Thyroid gland (tissue), 4 donors: ENCODE measurements around the gene FHOD3. TPM values are rescaled to one million over a fixed set of nuclear protein-coding genes. Genes with fewer than 3 reads are reported as not detected.

Source experiments
- DNase-seq, 2 donors: peaks; one replicate each; pipeline ENCODE4 v3.0.0-alpha.2; 2019
- H3K27ac ChIP-seq, 3 donors: fragments of 200-600 bp; sonication (generic); 1 replicate in 2 of 3; 2 replicates in 1 of 3; pipeline ENCODE4 v1.5.1; 2016 to 2019; ENCODE audit warnings: mild to moderate bottlenecking in 1 of 3, moderate library complexity in 1 of 3
- H3K27me3 ChIP-seq: fragments of 200-600 bp; sonication (generic); one replicate; pipeline ENCODE4 v1.5.1; 2019
- H3K36me3 ChIP-seq, 2 donors: fragments of 200-600 bp; sonication (generic); one replicate each; pipeline ENCODE4 v1.5.1; 2016 to 2019
- H3K4me1 ChIP-seq, 2 donors: fragments of 200-600 bp; sonication (generic); one replicate each; pipeline ENCODE4 v1.5.1; 2017 to 2019
- H3K4me3 ChIP-seq, 3 donors: fragments of 200-600 bp; sonication (generic); replicated peaks in 1 of 3; 1 replicate in 2 of 3; 2 replicates in 1 of 3; pipeline ENCODE4 v1.5.1; 2016; ENCODE audit warnings: mild to moderate bottlenecking in 1 of 3
- H3K9me3 ChIP-seq: fragments of 200-600 bp; sonication (generic); one replicate; pipeline ENCODE4 v1.5.1; 2017
- POLR2A ChIP-seq, 2 donors: fragments of 450-650 bp; IDR thresholded peaks; one replicate each; pipeline ENCODE4 v1.6.1; 2017; ENCODE audit warnings: antibody characterized with exemption in 2 of 2, mild to moderate bottlenecking in 2 of 2, moderate library complexity in 1 of 2
- WGBS, 2 donors: methylation state at CpG; one replicate each; pipeline ENCODE4 v1.1.5; 2017; 5-methylcytosine and 5-hydroxymethylcytosine counted together
- intact Hi-C: fragments of 100-400 bp; cut with DNase I; formaldehyde crosslinking; loops from one replicate; pipeline ENCODE4 v1.15.1; 2023
- total RNA-seq, 4 donors: library from RNA; depleted of rRNA; stranded (reverse); fragments of >200 nt; gene quantifications; one replicate each; pipeline ENCODE4 v1.2.3, GENCODE V29; 2016
- TF ChIP-seq, protein P1 (sequence below), 6 experiments: fragments of 200-600 bp in 3 of 6; fragments of 450-650 bp in 3 of 6; sonication (generic) in 3 of 6; IDR thresholded peaks; one replicate each; pipeline ENCODE4 v1.5.1; 2016 to 2019; ENCODE audit warnings: antibody characterized with exemption in 6 of 6, mild to moderate bottlenecking in 2 of 6, inconsistent platforms in 1 of 6, moderate library complexity in 1 of 6

Gene FHOD3
- total RNA-seq, 4 donors from 2014 or later, result 1.6 to 6.9 (median 4.8) TPM

DNA sequence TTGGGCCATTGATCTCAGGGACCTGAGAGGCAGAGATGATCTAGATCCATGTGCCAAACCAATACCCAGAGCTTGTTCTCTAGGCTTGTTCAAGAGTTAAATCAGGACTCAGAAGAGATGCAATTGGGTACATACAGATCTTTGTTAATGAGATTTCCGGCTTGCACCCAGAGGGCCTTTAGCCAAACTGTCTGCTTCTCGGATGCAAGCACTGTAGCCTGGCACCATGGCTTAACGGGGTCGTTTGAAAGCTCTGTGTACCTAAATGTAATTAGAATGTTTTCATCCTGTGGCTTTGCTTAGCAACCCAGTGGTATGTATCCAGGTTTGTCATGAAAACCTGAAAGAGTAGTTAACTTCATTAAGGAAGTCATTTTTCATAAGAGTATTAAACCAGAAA is 437.1 kb downstream of the FHOD3 start:
- 82 to 88% methylated on average over 4 of the region's 4 CpGs for WGBS, 2 donors
- intact Hi-C loops, result no loop called here
- H3K4me3 ChIP-seq, result no peak overlapping the region
- no peaks in the 10 kb centered on the region for H3K9me3 ChIP-seq
- TF ChIP-seq, protein P1, sequence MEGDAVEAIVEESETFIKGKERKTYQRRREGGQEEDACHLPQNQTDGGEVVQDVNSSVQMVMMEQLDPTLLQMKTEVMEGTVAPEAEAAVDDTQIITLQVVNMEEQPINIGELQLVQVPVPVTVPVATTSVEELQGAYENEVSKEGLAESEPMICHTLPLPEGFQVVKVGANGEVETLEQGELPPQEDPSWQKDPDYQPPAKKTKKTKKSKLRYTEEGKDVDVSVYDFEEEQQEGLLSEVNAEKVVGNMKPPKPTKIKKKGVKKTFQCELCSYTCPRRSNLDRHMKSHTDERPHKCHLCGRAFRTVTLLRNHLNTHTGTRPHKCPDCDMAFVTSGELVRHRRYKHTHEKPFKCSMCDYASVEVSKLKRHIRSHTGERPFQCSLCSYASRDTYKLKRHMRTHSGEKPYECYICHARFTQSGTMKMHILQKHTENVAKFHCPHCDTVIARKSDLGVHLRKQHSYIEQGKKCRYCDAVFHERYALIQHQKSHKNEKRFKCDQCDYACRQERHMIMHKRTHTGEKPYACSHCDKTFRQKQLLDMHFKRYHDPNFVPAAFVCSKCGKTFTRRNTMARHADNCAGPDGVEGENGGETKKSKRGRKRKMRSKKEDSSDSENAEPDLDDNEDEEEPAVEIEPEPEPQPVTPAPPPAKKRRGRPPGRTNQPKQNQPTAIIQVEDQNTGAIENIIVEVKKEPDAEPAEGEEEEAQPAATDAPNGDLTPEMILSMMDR (IDR thresholded peaks at IDR 0.05), result no peak
- no peak for TF ChIP-seq POLR2A (IDR thresholded peaks at IDR 0.05)
- no peaks in the 10 kb centered on the region for H3K36me3 ChIP-seq
- no peaks in the 10 kb centered on the region for H3K4me1 ChIP-seq
- no peaks in the 10 kb centered on the region for H3K27me3 ChIP-seq
- DNase-seq, result no peak
- no peak overlapping the region for H3K27ac ChIP-seq

DNA sequence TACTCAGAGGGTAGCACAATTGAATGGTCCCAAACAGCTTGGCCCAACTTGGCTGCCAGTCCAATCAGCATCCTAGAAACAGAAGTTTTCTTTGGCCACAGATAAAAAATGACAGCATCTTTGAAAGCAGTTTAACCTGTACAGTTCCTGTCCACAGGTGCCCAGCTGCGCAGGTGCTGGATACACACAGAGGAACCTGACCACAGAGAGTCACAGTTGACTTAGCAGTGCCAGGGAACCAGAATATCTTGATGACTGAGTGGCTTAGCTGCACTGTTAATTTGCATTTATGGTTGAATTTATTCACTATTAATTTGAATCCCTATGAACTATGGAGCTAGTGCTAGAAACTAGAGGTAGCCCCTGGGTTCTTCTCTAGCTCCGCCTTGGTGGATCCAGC is 437.6 kb downstream of the FHOD3 start:
- H3K36me3 ChIP-seq, result no peaks in the 10 kb centered on the region
- H3K27me3 ChIP-seq, result no peaks in the 10 kb centered on the region
- H3K9me3 ChIP-seq, result no peaks in the 10 kb centered on the region
- 100% methylated on average over 2 of the region's 2 CpGs for WGBS, 2 donors
- no peak for TF ChIP-seq POLR2A (IDR thresholded peaks at IDR 0.05)
- TF ChIP-seq, protein P1 (IDR thresholded peaks at IDR 0.05), result no peak
- no peaks in the 10 kb centered on the region for H3K4me1 ChIP-seq
- no peak overlapping the region for H3K4me3 ChIP-seq
- intact Hi-C loops, result no loop called here
- no peak for DNase-seq
- no peak overlapping the region for H3K27ac ChIP-seq

DNA sequence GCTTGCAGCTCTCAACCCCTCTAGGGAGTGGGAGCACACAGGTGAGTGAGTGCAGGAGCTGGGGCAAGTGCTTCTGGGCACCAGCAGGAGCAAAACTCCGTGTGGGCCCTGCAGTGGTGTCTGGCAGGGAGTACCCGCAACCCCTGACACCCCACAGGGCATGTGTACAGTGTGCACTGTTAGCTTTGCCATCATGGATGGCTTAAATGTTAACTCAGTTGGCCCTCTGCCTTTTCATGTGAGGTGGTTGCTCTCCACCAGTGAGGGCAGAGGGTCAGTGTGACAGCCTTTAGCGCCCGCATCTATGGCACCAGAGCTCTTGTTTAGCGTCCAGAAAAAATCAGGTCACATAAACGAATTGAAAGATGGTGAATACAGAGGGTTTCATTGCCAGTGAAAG is 438.6 kb downstream of the FHOD3 start:
- intact Hi-C loops, result no loop called here
- no peak for TF ChIP-seq POLR2A (IDR thresholded peaks at IDR 0.05)
- TF ChIP-seq, protein P1 (IDR thresholded peaks at IDR 0.05), result no peak
- WGBS, 2 donors, result 97 to 99% methylated on average over 6 of the region's 6 CpGs

DNA sequence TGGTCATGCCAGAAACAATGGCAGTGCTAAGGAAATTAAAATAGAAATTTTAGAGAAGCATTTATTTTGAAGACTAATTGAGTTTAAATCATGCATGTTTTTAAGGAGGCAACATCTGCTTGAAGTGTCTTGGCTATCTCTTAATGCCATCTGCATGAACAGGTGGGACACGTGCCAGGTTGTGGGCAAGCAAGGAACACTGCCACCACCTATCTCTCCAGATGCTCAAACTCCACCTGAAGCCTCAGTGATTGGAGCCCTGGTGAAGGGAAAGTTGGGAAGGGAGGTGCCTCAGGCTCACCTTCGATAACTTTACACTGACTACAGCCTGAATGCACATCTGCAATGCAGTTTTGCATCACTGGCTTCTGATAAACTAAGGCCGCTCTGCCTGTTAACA is 439.8 kb downstream of the FHOD3 start:
- Histone ChIP-seq H3K36me3 (no peaks in the 10 kb centered on the region), H3K9me3 (no peaks in the 10 kb centered on the region), H3K27ac (no peak overlapping the region), H3K4me1 (no peaks in the 10 kb centered on the region), H3K27me3 (no peaks in the 10 kb centered on the region), H3K4me3 (no peak overlapping the region)
- WGBS, 2 donors, result 86 to 91% methylated on average over 3 of the region's 3 CpGs
- intact Hi-C loops, result no loop called here
- DNase-seq, result no peak
- TF ChIP-seq, protein P1 (IDR thresholded peaks at IDR 0.05), result no peak
- no peak for TF ChIP-seq POLR2A (IDR thresholded peaks at IDR 0.05)

More for the DNA sequence above, 438.6 kb downstream of the FHOD3 start:
- no peaks in the 10 kb centered on the region for H3K4me1 ChIP-seq
- H3K9me3 ChIP-seq, result no peaks in the 10 kb centered on the region
- no peaks in the 10 kb centered on the region for H3K36me3 ChIP-seq
- no peak overlapping the region for H3K27ac ChIP-seq
- H3K27me3 ChIP-seq, result no peaks in the 10 kb centered on the region
- no peak for DNase-seq
- no peak overlapping the region for H3K4me3 ChIP-seq

DNA sequence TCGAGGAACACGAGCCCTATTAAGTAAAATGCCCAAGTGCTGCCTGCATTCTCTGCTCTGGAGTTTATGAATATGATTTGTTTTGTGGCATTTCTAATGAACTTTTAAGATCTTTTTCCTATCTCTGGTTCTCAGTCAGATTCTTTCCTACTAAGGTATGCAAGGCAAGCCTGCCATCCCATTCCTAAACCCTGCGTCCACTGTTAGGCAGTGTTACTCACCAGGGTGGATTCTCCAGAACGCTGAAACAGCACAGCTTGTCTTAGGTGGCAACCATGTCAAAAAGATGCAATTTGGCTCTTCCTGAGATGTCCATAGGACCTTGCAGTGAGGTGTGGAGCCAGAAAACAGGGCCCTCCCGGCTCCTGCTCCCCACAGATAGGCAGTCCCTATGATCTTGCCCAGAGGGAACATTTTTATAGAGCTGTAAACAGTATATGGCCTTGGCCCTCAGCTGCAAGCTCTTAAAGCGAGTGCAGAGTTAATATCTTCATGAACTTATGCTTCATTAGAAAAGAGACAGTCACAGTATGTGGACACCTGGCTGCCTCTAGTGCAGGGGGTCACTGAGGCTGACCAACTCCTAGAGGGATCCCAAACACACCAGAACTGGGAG is 446.9 kb downstream of the FHOD3 start:
- H3K36me3 ChIP-seq, result no peaks in the 10 kb centered on the region
- no peak for DNase-seq
- TF ChIP-seq POLR2A (IDR thresholded peaks at IDR 0.05), result no peak
- TF ChIP-seq, protein P1 (IDR thresholded peaks at IDR 0.05), result no peak
- H3K4me1 ChIP-seq, result no peaks in the 10 kb centered on the region
- H3K27ac ChIP-seq, result no peak overlapping the region
- no peaks in the 10 kb centered on the region for H3K9me3 ChIP-seq
- H3K27me3 ChIP-seq, result no peaks in the 10 kb centered on the region
- no peak overlapping the region for H3K4me3 ChIP-seq
- intact Hi-C loops, result no loop called here
- 87 to 94% methylated on average over 6 of the region's 6 CpGs for WGBS, 2 donors
